K562 (cell line): ENCODE data around the gene SUMF1. TPM values are rescaled to one million over a fixed set of nuclear protein-coding genes. Genes with fewer than 3 reads are reported as not detected.

Experiments used
- ATF3 ChIP-seq, 2 experiments: fragments of 450-650 bp in 1 of 2; sonication (generic) in 1 of 2; formaldehyde crosslinking in 1 of 2; IDR thresholded peaks in 1 of 2; conservative IDR thresholded peaks in 1 of 2; 2 replicates each; pipeline versions ENCODE4 v1.6.1 to v1.8.1; 2016 to 2023; ENCODE audit warnings: mild to moderate bottlenecking in 2 of 2, moderate library complexity in 2 of 2, inconsistent platforms in 1 of 2, missing genetic modification reagents in 1 of 2
- CEBPB ChIP-seq: fragments of 450-650 bp; IDR thresholded peaks from 2 replicates; pipeline ENCODE4 v1.6.1; 2016; ENCODE audit warnings: missing genetic modification characterization, missing compliant biosample characterization
- CGGBP1 ChIP-seq: fragments of 250-450 bp; sonication (Bioruptor Pico); IDR thresholded peaks from 2 replicates; pipeline ENCODE4 v1.9.0; 2021; ENCODE audit warnings: mild to moderate bottlenecking
- HNRNPH1 ChIP-seq: fragments of 200-400 bp; formaldehyde crosslinking; optimal IDR thresholded peaks from 2 replicates; pipeline ENCODE3; 2017; ENCODE audit warnings: low read depth, mild to moderate bottlenecking, low read length, moderate library complexity
- MBD1 ChIP-seq: fragments of 250-450 bp; sonication (Bioruptor Pico); IDR thresholded peaks from 2 replicates; pipeline ENCODE4 v1.8.0; 2022; ENCODE audit warnings: inconsistent platforms
- MLLT1 ChIP-seq, 2 experiments: fragments of 450-650 bp; IDR thresholded peaks; 2 replicates each; pipeline ENCODE4 v1.6.1; 2016
- MXI1 ChIP-seq: IDR thresholded peaks from 2 replicates; pipeline ENCODE4 v1.6.1; 2011; ENCODE audit warnings: low read depth, mild to moderate bottlenecking, improper control_type of control experiment, low read length
- PCBP2 ChIP-seq: fragments of 200-400 bp; formaldehyde crosslinking; IDR thresholded peaks from 2 replicates; pipeline ENCODE4 v1.6.1; 2018; ENCODE audit warnings: low read length, low read depth, mild to moderate bottlenecking, moderate library complexity; ENCODE audit not compliant: poor library complexity, severe bottlenecking
- SIN3A ChIP-seq, 2 experiments: fragments of 150-350 bp in 1 of 2; IDR thresholded peaks; 2 replicates each; pipeline ENCODE4 v1.6.1; 2011 to 2016; ENCODE audit warnings: borderline replicate concordance in 2 of 2, low read depth in 2 of 2, low read length in 2 of 2, mild to moderate bottlenecking in 2 of 2, moderate library complexity in 2 of 2; ENCODE audit not compliant: control insufficient read depth in 1 of 2
- TAF7 ChIP-seq: fragments of 450-650 bp; IDR thresholded peaks from 2 replicates; pipeline ENCODE4 v1.6.1; 2016; ENCODE audit warnings: missing genetic modification characterization, missing compliant biosample characterization
- ZBTB12 ChIP-seq: fragments of 250-450 bp; sonication (Bioruptor Pico); IDR thresholded peaks from 2 replicates; pipeline ENCODE4 v1.4.0; 2020
- ZBTB33 ChIP-seq: sonication (generic); formaldehyde crosslinking; IDR thresholded peaks from 2 replicates; pipeline ENCODE4 v1.8.1; 2023; ENCODE audit warnings: mild to moderate bottlenecking, missing genetic modification reagents
- polyA plus RNA-seq, 8 experiments: library from polyadenylated mRNA; depleted of rRNA in 4 of 8; stranded (reverse) in 5 of 8; unstranded in 3 of 8; fragments of >200 nt; fragmentation: Nextera tagmentation in 2 of 8; fragmentation: Illumina TruSeq in 1 of 8; extraction: Ambion mirVana in 2 of 8; extraction: Trizol in 1 of 8; gene quantifications; 2 replicates each; pipeline versions ENCODE4 v1.2.1 to v1.2.3, GENCODE V29; 2011 to 2014; ENCODE audit warnings: inconsistent platforms in 1 of 8, missing spikeins in 1 of 8
- total RNA-seq, 7 experiments: library from RNA; depleted of rRNA in 6 of 7; stranded (reverse); fragments of >200 nt in 6 of 7; fragmentation: Illumina TruSeq in 2 of 7; extraction: Trizol in 2 of 7; gene quantifications; 2 replicates each; pipeline versions ENCODE4 v1.2.1 to v1.2.3, GENCODE V29; 2011 to 2021; ENCODE audit warnings: low replicate concordance in 1 of 7

SUMF1 gene
- total and polyA plus RNA-seq, 9 of the 15 experiments (the other 6 are each of a cell fraction or from before 2014, with no cell fraction given) = 1.3 to 7.4 (median 4.2) TPM

GRCh38 chr3:4467522-4467867 is 426 bp upstream of the SUMF1 start (continued):
- peak; percentile 88; the same call in 1 of the 2 replicates for TF ChIP-seq ZBTB33 (CRISPR knock-in tag)
- TF ChIP-seq TAF7 (tag) = no peak
- no peak for TF ChIP-seq ATF3 (IDR thresholded peaks at IDR 0.05)
- no peak for TF ChIP-seq ATF3 (CRISPR knock-in tag; conservative IDR thresholded peaks at IDR 0.05)
- peak; percentile 45; the same call in 1 of the 2 replicates for TF ChIP-seq MBD1
- no peak for TF ChIP-seq SIN3A (IDR thresholded peaks at IDR 0.05; ENCODE audit: borderline replicate concordance in 2 of 2, control insufficient read depth in 1 of 2, low read depth in 2 of 2, low read length in 2 of 2)
- peak in 1 of 2 experiments; percentile 96; a peak in 2 of 4 replicates for TF ChIP-seq MLLT1 (IDR thresholded peaks at IDR 0.05)
- TF ChIP-seq HNRNPH1 = no peak
- no peak for TF ChIP-seq ZBTB12 (CRISPR knock-in tag)
- 0 out of 2 replicates have a peak, but pooled peaks have one; percentile 22 for TF ChIP-seq MXI1
- TF ChIP-seq CEBPB (tag) = no peak
- no peak for TF ChIP-seq PCBP2
- no peak for TF ChIP-seq CGGBP1 (CRISPR knock-in tag)
